Left kidney (tissue), 2 donors: ENCODE results near the gene CHCHD3. TPM values are rescaled to one million over a fixed set of nuclear protein-coding genes. Genes with fewer than 3 reads are reported as not detected.
"Not testable (repeated sequence)": the region's sequence is repeated elsewhere in the genome, so short reads cannot be mapped to it uniquely, and the experiment has no call there.

Experiments
- DNase-seq: peaks from one replicate; pipeline ENCODE4 v3.0.0-alpha.2; 2013
- polyA plus RNA-seq: library from polyadenylated mRNA; unstranded; fragments of 120-200 nt; gene quantifications from one replicate; pipeline ENCODE4 v1.2.1, GENCODE V29; 2013; ENCODE audit not compliant: insufficient read length

Gene CHCHD3
- polyA plus RNA-seq, 1 donor: 82.6 TPM

DNA sequence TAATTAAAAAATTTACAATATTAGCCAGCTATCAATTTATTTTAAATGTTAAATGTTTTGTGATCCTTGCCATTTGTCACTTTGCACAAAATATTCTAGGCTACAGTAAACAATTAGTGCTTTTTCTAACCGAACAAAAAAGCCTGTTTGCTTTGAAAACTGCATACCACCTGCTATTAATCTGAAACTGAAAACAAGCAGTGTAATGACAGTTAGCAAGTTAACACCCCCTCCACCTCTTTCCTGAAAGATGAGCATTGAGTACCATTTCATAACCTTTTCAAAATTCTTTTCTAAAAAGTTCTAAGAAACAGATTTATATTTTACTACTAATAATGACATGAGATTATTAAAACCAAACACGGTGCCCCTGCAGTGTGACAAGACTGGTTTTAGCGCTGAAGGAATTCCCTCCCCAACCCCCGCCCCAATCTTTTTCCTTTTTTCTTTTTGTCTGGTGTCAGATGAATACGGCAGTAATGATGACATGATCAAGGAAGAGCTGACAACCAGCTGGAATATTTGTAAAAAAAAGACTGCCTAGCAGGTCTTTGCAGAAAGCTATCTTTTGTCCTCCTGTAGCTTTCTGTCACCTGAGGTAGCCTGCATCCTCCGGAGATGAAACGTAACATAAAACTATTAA, 175.6 kb downstream of the CHCHD3 start:
- no peak for DNase-seq

DNA sequence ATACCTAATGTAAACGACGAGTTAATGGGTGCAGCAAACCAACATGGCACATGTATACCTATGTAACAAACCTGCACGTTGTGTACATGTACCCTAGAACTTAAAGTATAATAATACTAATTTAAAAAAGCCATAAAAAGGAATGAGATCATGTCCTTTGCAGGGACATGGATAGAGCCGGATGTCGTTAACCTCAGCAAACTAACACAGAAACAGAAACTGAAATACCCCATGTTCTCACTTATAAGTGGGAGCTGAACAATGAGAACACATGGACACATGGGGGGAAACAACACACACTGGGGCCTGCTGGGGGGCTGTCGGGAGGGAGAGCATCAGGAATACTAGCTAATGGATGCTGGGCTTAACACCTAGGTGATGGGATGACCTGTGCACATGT, 176.8 kb downstream of the CHCHD3 start:
- not testable (repeated sequence) for DNase-seq

DNA sequence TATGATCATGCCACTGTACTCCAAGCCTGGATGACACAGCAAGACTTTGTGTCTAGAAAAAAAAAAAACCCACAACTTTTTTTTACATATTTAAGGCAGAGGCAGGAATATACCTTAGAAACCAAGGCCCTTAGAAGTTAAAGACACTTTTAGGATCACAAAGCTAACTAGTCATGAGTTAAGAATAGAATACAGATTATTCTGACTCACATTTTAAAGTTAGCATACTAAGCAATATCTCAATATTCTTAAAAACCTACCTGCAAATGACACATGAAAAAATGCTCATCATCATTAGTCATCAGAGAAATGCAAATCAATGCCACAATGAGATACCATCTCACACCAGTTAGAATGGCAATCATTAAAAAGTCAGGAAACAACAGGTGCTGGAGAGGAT, 177.7 kb downstream of the CHCHD3 start:
- no peak for DNase-seq

DNA sequence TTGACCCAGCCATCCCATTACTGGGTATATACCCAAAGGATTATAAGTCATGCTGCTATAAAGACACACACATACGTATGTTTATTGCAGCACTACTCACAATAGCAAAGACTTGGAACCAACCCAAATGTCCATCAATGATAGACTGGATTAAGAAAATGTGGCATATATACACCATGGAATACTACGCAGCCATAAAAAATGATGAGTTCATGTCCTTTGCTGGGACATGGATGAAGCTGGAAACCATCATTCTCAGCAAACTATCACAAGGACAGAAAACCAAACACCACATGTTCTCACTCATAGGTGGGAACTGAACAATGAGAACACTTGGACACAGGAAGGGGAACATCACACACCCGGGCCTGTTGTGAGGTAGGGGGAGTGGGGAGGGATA, 179.6 kb downstream of the CHCHD3 start:
- not testable (repeated sequence) for DNase-seq

DNA sequence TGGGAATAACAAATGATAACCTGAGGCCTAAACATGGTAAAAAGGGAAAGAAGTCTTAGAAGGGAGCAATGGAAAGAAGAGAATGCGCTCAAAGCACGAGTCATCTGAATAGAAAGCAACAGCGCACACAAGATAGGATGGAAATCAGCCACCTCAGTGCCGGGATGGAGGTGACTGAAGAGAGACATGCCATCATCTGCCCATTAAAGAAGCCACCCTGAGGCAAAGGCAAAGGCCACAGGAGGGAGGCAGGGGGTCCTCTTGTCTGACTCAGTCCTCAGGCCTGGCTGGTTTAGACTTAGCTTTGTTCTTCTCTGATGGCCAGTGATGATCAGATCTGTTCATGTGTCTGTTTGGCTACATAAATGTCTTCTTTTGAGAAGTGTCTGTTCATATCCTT, 180.6 kb downstream of the CHCHD3 start:
- DNase-seq: no peak

DNA sequence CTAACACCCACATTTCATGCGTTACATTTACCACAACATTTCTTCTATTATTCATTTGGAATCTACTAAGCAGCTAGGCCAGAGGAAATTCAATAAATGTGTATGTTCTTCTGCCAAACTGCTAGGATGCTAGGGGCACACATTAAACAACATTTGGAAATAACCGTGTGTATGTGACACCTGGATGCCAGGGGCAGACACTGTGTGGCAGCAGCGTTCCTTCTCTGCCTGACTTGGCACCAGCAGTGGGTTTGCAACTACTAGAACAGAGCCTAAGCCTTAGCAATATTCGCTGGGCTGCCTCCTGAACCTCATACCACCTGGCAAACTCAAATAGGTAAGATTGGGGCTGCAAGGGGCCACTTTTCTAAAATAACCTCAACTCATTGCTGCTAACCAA, 182.1 kb downstream of the CHCHD3 start:
- no peak for DNase-seq

DNA sequence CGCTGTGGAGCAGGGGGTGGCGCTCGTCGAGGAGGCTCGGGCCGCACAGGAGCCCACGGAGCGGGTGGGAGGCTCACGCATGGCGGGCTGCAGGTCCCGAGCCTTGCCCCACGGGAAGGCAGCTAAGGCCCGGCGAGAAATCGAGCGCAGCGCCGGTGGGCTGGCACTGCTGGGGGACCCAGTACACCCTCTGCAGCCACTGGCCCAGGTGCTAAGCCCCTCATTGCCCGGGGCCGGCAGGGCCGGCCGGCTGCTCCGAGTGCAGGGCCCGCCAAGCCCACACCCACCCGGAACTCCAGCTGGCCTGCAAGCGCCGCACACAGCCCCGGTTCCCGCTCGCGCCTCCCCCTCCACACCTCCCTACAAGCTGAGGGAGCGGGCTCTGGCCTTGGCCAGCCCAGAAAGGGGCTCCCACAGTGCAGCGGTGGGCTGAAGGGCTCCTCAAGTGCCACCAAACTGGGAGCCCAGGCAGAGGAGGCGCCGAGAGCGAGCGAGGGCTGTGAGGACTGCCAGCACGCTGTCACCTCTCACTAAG, 183.2 kb downstream of the CHCHD3 start:
- DNase-seq: not testable (repeated sequence)

DNA sequence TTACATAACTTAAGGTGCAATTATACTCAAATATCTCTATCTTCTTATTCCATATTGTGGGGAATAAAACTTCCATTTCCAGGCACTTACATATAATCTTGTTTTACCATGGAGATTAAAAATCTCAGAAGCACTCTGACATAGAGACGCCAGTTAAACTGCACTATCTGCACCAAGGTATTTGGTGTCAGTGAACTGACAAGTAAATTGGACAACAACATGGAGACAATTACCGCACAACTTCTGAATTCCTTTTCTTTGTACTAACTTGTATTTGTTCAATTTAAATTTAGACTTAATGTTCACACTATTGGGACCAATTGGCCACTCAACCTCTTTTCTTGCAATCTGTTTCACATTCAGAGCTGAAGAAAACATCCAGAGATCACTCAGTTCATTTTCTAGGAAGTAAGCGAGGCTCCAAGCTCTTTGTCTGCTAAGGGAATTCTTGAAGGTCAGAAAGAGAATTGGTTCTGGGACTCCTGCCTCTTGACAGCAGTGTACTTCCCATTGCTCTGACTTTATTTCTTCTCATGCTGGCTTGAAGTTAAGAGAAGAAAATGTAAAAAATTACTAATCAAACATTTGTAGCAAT, 184.7 kb downstream of the CHCHD3 start:
- DNase-seq: no peak

DNA sequence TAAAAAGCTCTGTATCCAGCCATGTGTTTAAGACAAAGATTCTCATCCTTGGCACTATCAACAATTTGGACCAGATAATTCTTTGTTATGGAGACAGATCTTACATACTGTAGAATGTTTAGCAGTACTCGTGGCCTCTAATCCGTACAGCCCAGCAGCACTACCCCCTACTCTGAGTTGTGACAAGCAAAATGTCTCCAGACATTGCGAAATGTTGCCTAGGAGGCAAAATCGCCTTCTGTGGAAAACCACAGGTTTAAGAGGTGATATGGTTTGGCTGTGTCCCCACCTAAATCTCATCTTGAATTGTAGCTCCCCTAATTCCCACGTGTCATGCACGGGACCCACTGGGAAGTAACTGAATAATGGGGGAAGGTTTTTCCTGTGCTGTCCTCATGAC, 186.7 kb downstream of the CHCHD3 start:
- DNase-seq: no peak

DNA sequence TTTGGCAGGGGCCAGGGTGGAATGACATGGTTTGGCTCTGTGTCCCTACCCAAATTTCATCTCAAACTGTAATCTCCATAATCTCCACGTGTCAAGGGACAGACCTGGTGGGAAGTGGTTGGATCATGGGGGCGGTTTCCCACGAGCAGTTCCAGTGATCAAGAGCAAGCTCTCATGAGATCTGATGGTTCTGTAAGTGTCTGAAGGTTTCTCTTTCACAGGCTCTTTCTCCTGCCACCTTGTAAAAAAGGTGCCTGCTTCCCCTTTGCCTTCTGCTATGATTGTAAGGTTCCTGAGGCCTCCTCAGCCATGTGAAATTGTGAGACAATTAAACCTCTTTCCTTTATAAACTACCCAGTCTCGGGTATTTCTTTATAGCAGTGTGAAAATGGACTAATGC, 188.3 kb downstream of the CHCHD3 start:
- no peak for DNase-seq

DNA sequence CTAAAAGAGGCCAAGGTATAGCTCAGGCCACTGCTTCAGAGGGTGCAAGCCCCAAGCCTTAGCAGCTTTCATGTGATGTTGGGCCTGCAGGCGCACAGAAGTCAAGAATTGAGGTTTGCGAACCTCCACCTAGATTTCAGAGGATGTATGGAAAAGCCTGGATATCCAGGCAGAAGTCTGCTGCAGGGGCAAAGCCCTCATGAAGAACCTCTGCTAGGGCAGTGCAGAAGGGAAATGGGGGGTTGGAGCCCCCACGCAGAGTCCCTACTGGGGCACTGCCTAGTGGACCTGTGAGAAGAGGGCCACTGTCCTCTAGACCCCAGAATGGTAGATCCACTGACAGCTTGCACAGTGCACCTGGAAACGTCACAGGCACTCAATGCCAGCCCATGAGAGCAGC, 189.1 kb downstream of the CHCHD3 start:
- not testable (repeated sequence) for DNase-seq

DNA sequence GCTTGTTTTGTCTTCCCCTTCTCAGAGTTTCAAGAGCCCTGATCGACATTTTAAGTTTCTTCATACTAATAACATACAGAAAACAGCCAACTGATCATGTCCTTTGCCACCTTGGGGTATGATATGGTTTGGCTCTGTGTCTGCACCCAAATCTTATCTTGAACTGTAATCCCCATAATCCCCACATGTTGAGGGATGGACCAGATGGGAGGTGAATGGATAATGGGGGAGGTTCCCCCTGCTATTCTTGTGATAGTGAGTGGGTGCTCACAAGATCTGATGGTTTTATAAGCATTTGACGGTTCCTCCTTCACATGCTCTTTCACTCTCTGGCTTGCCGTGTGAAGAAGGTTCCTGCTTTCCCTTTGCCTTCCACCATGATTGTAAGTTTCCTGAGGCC, 190.3 kb downstream of the CHCHD3 start:
- no peak for DNase-seq

DNA sequence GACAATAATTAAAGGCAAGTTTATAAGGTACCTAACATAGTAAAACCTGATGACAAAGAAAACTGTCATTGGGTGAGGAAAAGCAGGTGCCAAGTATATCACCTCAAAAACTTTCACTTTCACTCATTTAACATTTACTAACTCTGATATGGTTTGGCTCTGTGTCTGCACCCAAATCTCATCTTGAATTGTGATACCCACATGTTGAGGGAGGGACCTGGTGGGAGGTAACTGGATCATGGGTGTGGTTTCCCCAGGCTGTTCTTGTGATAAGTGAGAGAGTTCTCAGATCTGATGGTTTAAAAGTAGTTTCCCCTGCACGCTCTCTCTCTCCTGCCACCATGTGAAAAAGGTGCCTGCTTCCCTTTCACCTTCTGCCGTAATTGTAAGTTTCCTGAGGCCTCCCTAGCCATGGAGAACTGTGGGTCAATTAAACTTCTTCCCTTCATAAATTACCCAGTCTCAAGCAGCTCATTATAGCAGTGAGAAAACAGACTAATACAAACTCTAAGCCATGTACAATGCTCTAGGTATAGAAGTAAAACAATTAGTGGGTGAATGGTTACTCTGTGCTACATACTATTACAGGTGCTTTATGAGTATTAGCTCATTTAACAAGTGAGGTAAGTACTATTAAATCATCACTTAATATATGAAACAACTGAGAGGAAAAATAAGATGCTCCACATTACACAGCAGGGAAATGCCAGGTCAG, 199.0 kb downstream of the CHCHD3 start:
- no peak for DNase-seq

DNA sequence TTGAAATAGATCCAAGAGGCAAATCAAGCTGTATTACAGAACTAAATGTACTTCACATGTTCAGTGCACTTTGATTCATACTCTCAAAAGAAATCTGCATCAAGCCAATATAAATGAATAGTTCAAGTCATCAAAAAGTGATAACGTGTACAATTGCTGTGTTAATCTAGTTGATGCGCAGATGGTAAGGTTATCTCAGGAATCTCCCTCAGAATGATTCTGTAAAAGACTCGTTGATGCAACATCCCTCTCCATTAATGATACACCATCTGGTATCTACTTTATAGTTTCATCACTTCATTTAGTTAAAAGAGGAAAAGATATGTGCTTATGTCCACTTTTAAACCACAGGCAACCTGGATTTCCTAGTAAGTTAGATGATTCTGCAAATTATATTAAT, 200.6 kb downstream of the CHCHD3 start:
- no peak for DNase-seq

DNA sequence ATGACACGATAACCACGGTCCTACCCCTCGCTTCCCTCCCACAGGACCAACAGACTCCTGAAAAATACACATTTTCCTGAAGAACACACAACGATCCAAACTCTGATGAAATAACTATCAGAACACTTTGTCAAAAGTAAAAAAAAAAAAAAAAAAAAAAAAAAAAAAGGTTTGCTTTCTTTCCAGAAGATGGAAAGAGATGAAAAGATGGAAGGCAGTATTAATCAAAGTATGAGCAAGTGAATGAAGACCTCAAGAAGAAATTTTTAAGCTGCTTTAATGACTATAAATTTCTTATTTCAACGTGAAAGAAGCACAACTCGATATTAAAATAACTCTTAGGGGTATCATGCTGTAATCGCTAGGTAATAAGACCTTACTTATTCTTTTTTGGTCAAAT, 202.3 kb downstream of the CHCHD3 start:
- no peak for DNase-seq

DNA sequence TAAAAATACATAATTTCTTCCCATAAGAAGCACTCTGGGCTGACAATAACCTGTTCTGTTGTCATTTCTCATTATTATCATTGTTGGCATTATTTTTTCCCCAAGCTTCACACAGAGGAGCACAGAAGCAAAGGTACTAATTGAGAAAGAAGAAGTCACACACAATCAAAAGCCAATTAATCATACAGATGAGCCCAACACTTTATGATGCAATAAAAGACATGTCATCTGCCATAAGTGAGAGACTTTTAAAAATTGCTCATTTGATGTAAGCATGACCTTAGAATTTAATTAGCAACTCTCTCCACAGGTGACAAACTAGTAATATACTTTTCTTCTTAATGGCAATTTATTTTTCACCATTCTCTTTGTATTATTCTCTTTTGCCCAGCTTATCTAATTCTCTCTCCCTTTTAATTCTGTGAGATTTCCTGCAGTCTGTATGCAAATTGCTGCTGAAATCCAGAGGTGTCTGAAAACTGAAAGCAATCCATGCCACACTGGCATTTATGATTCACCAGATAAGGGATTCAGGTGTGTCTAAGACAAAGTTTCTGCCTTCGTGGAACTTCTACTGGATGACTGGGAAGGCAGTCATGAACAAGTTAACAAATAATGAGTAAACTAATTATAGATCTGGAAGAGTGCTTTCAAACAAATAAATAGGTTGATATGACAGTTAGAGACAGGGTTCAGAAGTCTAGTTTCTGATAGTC, 203.5 kb downstream of the CHCHD3 start:
- DNase-seq: no peak

DNA sequence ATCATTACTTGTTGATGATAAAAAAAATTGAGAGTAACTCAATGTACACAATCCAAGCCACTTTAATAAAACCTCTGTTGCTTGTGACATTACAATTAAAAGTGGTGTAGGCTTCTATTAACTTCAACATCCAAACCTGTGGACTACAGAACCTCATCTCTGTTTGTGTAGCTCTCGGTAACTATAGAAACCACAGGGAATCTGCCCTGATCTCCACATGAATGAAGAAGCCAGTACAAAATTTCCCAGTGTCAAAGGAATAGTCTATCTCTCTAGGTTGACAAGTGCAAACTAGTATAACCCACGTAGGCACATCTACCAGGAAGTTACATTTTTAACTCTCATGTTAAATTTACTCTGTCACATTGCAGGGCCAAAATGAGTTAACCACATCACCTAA, 204.3 kb downstream of the CHCHD3 start:
- peak; percentile 13 for DNase-seq

DNA sequence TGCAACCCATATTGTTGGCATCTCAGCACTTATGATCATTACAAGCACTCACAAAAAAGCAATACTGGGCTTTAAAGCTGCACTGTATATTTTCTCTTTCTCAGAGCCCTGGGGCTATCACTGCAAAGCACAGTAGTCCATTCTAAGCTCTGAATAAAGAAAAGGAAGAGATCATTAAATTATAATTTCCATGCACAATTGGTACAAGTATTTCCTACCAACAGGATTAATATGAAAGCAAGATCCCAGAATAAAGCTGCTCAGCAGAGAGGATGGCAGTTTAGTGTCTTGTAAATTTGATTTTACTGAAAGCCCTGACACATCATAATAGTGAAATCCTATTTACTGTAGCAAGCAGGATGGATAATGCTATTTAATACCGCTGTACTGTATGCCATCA, 205.3 kb downstream of the CHCHD3 start:
- no peak for DNase-seq

DNA sequence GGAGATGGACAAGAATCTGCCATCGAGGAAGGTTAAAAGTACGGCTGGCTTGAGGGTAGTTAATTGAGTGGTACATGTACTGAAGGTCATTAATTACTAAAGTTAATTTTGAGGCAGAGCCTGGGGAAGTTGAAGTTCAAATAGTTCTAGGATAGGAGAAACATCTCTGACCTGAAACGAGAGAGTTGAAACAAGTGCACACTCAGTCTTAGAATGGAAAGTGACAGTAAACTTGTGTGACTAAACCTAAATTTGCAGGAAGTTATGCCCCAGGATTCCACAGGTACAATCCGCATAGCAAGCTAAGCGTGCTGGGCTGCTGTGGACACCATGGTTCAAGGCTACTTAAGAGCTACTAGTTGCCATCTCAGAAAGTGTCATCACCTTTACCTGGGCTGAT, 209.9 kb downstream of the CHCHD3 start:
- no peak for DNase-seq

DNA sequence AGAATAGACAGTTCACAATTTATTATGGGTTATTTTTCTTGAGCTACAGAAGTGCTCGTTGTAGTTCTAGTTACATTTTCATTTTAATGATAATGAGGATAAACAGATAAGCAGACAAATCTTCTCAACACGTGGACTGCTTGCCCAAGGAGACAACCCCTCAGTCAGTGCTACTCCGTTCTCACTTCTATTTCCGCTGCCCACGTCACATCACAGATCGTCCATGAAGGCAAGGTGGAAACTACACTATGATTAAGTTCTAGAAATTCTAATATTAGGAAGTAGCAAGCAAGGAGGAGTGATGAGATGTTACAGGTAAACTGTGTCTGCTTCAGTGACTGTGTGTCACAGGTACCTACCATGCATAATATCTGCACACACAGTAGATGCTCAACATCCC, 210.5 kb downstream of the CHCHD3 start:
- no peak for DNase-seq

DNA sequence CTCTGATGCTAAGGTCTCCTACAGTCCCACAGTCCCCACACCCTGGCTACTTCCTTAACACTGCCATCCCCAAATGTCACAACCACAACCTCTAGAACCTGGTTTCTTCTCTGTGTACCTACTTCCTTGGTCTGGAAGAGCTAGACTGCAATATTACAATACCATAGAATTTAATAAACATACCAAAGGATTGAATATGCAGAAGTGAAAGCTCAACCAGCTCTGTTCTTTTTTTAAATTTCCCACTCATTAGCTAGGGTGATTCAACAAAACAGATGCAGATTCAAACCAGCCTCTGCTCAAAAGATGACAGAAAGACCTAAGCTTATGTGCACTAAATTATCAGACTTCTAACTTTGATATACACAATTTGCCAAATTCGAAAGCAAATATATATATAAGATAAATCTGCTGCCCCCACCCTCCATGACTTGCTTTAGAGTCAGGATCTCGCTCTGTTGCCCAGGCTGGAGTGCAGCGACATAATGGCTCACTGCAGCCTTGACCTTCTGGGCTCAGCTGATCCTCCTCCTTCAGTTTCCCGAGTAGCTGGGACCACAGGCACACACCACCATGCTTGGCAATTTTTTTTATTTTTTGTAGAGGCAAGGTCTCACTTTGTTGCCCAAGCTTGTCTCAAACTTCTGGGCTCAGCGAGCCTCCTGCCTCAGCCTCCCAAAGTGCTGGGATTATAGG, 212.6 kb downstream of the CHCHD3 start:
- DNase-seq: no peak

DNA sequence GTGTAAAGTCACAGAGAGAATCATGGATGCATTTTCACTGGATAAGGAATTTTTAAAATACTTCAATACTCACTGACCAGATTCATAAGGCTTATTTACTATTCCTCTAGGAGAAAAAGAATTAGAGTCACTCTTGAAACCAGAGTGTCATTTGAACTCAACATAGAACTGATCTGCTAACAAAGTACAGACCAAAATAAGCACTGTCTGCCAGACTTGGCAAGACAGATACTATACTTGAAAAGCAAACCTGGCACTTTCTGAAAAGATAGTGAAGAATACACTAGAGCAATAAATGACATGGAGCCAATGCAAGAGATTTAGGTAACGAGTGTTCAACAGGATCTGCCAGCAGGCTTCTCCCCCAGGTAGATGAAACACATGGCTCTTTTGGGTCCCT, 215.3 kb downstream of the CHCHD3 start:
- no peak for DNase-seq
